Upper lobe of right lung (tissue), 1 donor: Measurements from ENCODE around the gene GRM7. TPM values are rescaled to one million over a fixed set of nuclear protein-coding genes. Genes with fewer than 3 reads are reported as not detected.
A peak's percentile ranks its signal among the peaks of the same experiment; 100 is the strongest.

Experiments used
- ATAC-seq: fragments of 200-7000 bp; cut with Tn5 transposase; one replicate; pipeline ENCODE4 v1.9.1; 2020; ENCODE audit warnings: mild to moderate bottlenecking, moderate library complexity
- DNase-seq: peaks from one replicate; pipeline ENCODE4 v3.0.0-alpha.2; 2020
- H3K27ac ChIP-seq: fragments of 200-600 bp; one replicate; pipeline ENCODE4 v1.8.0; 2022
- H3K27me3 ChIP-seq: fragments of 200-600 bp; one replicate; pipeline ENCODE4 v1.8.0; 2022; ENCODE audit warnings: mild to moderate bottlenecking
- H3K36me3 ChIP-seq: fragments of 200-600 bp; one replicate; pipeline ENCODE4 v1.8.0; 2022
- H3K4me1 ChIP-seq: fragments of 200-600 bp; one replicate; pipeline ENCODE4 v1.8.0; 2022
- H3K4me3 ChIP-seq: fragments of 200-600 bp; one replicate; pipeline ENCODE4 v1.8.0; 2022; ENCODE audit warnings: mild to moderate bottlenecking
- H3K9me3 ChIP-seq: fragments of 200-600 bp; one replicate; pipeline ENCODE4 v1.8.0; 2022
- intact Hi-C: fragments of 100-400 bp; cut with DNase I; formaldehyde crosslinking; loops from one replicate; pipeline ENCODE4 v1.11.0; 2022
- total RNA-seq: library from RNA; stranded (reverse); fragmentation: NEBNext Ultra II Directional; extraction: Animal tissue kit (Norgen Biotek cat#: 25700); gene quantifications from one replicate; pipeline ENCODE4 v1.2.1, GENCODE V29; 2021
- TF ChIP-seq, protein P1 (sequence below): fragments of 200-600 bp; IDR thresholded peaks from one replicate; pipeline ENCODE4 v1.8.0; 2022; ENCODE audit warnings: antibody characterized with exemption
- donor health status: DM: no; HTN: yes; CAD: no; lungs with severe emphysema.

The GRM7 gene
- total RNA-seq, 1 donor from 2014 or later: not detected

DNA sequence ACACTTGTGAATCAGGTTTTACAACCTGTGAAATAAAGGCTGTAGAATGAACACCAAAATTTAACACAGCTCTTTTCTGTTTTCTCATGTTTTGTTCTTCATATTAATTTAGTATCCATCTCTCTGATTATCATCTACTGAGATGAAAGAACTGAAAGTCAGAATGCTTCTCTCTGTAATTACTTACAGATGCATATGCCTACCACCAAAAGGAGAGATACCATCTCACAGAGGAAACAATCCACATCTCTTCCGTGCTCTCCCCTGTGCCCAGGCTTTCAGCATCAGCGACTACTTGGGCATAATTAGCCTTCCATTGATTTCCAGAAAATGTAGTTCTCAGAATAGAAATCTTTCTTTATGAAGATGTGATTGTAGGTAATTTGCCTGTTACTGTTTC lies 741.4 kb downstream of the GRM7 start:
- H3K36me3 ChIP-seq: no peaks in the 10 kb centered on the region
- H3K27ac ChIP-seq: no peak overlapping the region
- intact Hi-C loops: no loop called here
- no peaks in the 10 kb centered on the region for H3K4me1 ChIP-seq
- no peaks in the 10 kb centered on the region for H3K27me3 ChIP-seq
- no peak overlapping the region for H3K4me3 ChIP-seq
- DNase-seq (no peak), ATAC-seq (no peak)
- TF ChIP-seq, protein P1, sequence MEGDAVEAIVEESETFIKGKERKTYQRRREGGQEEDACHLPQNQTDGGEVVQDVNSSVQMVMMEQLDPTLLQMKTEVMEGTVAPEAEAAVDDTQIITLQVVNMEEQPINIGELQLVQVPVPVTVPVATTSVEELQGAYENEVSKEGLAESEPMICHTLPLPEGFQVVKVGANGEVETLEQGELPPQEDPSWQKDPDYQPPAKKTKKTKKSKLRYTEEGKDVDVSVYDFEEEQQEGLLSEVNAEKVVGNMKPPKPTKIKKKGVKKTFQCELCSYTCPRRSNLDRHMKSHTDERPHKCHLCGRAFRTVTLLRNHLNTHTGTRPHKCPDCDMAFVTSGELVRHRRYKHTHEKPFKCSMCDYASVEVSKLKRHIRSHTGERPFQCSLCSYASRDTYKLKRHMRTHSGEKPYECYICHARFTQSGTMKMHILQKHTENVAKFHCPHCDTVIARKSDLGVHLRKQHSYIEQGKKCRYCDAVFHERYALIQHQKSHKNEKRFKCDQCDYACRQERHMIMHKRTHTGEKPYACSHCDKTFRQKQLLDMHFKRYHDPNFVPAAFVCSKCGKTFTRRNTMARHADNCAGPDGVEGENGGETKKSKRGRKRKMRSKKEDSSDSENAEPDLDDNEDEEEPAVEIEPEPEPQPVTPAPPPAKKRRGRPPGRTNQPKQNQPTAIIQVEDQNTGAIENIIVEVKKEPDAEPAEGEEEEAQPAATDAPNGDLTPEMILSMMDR: no peak
- H3K9me3 ChIP-seq: no peaks in the 10 kb centered on the region

DNA sequence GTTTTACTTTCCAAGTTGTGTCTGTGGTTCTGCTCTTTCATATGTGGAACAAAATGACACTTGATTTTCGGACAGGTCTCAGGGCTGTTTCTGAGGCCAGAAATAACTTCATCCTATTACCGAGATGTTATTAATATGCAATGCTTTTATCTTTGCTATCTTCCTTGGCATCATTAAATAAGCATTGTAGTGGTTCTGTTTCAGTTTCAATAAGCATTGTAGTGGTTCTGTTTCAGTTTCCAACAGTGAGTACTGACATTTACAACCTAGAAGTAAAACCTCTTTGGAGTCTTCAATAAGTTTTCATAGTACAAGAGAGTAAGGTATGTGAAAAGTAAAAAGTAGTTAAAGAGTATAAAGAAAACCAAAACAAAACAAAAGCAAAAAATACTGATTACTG lies 746.2 kb downstream of the GRM7 start:
- ATAC-seq: no peak
- intact Hi-C loops: no loop called here
- no peak for DNase-seq
- H3K4me1 ChIP-seq: no peaks in the 10 kb centered on the region
- H3K4me3 ChIP-seq: no peak overlapping the region
- no peaks in the 10 kb centered on the region for H3K9me3 ChIP-seq
- TF ChIP-seq, protein P1: no peak
- no peaks in the 10 kb centered on the region for H3K27me3 ChIP-seq
- H3K27ac ChIP-seq: no peak overlapping the region
- no peaks in the 10 kb centered on the region for H3K36me3 ChIP-seq

DNA sequence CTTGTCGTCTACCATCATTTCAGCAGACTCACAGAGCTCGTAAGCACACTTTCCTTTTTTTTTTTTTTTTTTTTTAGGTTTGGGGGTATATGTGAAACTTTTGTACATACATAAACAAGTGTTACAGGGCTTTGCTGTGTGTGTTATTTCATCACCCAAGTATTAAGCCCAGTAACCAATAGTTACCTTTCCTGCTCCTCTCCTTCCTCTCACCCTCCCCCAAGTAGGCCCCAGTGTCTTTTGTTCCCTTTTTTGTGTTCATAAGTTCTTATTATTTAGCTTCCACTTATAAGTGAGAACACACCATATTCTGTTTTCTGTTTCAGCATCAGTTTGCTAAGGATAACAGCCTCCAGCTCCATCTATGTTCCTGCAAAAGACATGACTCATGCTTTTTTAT lies 746.8 kb downstream of the GRM7 start:
- TF ChIP-seq, protein P1: no peak
- DNase-seq (no peak), ATAC-seq (peak; percentile 31)
- H3K36me3 ChIP-seq: no peaks in the 10 kb centered on the region
- no peaks in the 10 kb centered on the region for H3K9me3 ChIP-seq
- no peaks in the 10 kb centered on the region for H3K27me3 ChIP-seq
- H3K4me3 ChIP-seq: no peak overlapping the region
- no peak overlapping the region for H3K27ac ChIP-seq
- intact Hi-C loops: no loop called here
- H3K4me1 ChIP-seq: no peaks in the 10 kb centered on the region

DNA sequence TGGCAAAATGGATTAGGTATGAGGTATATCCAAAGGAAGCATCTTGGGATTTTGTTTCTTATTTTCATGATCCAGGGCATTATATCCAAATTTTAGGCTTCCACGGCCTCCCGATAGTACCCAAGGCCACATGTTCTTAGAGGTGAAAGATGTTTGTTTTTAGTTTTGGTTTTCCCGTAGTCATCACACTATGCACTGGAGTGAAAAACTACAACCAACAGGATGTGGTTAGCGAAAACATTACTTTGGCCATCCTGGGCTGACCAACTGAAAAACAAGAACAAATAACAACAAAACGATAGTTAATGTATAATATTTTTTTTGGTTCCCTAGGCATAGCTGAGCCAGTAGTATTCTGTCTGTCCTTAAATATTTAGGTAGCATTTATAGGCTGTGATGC lies 749.7 kb downstream of the GRM7 start:
- TF ChIP-seq, protein P1: no peak
- H3K4me3 ChIP-seq: no peak overlapping the region
- DNase-seq: no peak
- H3K27ac ChIP-seq: no peak overlapping the region
- ATAC-seq: no peak
- H3K4me1 ChIP-seq: no peaks in the 10 kb centered on the region
- no peaks in the 10 kb centered on the region for H3K9me3 ChIP-seq
- no peaks in the 10 kb centered on the region for H3K27me3 ChIP-seq
- no peaks in the 10 kb centered on the region for H3K36me3 ChIP-seq
- intact Hi-C loops: no loop called here

DNA sequence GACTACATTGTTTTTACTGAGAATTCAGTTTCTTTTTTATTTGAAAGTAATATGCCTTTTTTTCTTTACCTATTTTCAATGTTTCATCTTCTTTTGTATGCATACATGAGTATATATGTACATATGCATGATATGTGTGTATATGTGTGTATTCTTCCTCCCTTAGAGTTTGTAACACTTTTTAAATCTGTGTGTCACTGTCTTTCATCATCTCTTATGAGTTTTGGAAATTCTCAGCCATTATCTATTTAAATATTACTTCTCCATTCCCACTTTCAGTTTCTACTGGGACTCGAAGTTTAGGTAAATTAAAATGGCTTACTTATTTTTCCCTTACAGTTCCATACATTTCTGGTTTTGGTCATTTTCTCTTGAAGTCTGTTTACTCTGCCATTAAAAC lies 754.1 kb downstream of the GRM7 start:
- TF ChIP-seq, protein P1: no peak
- DNase-seq: no peak
- Histone ChIP-seq H3K36me3 (no peaks in the 10 kb centered on the region), H3K27ac (no peak overlapping the region), H3K4me3 (no peak overlapping the region), H3K4me1 (no peaks in the 10 kb centered on the region), H3K27me3 (no peaks in the 10 kb centered on the region), H3K9me3 (no peaks in the 10 kb centered on the region)
- ATAC-seq: no peak
- intact Hi-C loops: no loop called here

DNA sequence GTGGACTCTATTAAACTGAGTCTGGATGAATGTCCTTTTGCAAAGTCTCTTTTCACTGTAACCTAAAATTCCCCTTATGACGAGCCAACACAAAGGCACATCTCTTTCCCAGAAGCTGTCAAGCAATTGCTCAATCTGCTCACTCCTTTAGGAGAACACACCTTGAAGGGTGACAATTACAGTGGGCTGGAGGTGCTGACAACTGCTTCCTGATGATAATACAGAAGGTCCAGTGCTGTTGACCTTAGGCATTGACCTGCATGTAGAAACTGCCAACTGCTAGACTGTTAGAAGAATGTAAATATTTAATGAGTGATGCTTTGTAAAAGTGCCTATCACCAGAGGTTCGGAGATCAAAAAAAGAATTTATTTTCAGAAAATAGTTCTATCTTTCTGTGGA lies 757.7 kb downstream of the GRM7 start:
- Histone ChIP-seq H3K9me3 (no peaks in the 10 kb centered on the region), H3K27me3 (no peaks in the 10 kb centered on the region), H3K4me3 (no peak overlapping the region), H3K4me1 (no peaks in the 10 kb centered on the region), H3K36me3 (no peaks in the 10 kb centered on the region), H3K27ac (no peak overlapping the region)
- TF ChIP-seq, protein P1: no peak
- DNase-seq (no peak), ATAC-seq (no peak)
- intact Hi-C loops: no loop called here
